H1 (cell line): ENCODE data around the gene SUGP2. TPM values are rescaled to one million over a fixed set of nuclear protein-coding genes. Genes with fewer than 3 reads are reported as not detected.

Experiments
- CHD1 ChIP-seq: IDR thresholded peaks from 2 replicates; pipeline ENCODE4 v1.6.1; 2012; ENCODE audit warnings: low read depth, low read length, improper control_type of control experiment
- CHD7 ChIP-seq: fragments of 300-600 bp; sonication (generic); IDR thresholded peaks from 2 replicates; pipeline ENCODE4 v1.7.1; 2012; ENCODE audit warnings: low read length, moderate library complexity, mild to moderate bottlenecking, inconsistent platforms; ENCODE audit not compliant: insufficient replicate concordance
- GTF2F1 ChIP-seq: IDR thresholded peaks from 2 replicates; pipeline ENCODE4 v1.6.1; 2012; ENCODE audit warnings: low read depth, low read length, improper control_type of control experiment, borderline replicate concordance
- PHF8 ChIP-seq: fragments of 200-600 bp; sonication (generic); conservative IDR thresholded peaks from 2 replicates; pipeline ENCODE4 v1.7.1; 2012; ENCODE audit warnings: low read depth, mild to moderate bottlenecking, inconsistent platforms, low read length, moderate library complexity
- ZNF274 ChIP-seq: IDR thresholded peaks from 2 replicates; pipeline ENCODE4 v1.7.0; 2012; ENCODE audit warnings: low read length, borderline replicate concordance; ENCODE audit errors: extremely low read depth
- polyA plus RNA-seq, 7 experiments: library from polyadenylated mRNA; depleted of rRNA in 3 of 7; stranded (reverse) in 5 of 7; unstranded in 2 of 7; fragments of >200 nt in 5 of 7; fragments of 200-250 nt in 2 of 7; gene quantifications; 1 replicate in 5 of 7; 2 replicates in 1 of 7; 4 replicates in 1 of 7; pipeline versions ENCODE4 v1.2.1 to v1.2.3, GENCODE V29; 2011 to 2013; ENCODE audit warnings: missing spikeins in 2 of 7, mixed read lengths in 2 of 7
- total RNA-seq: library from RNA; stranded (reverse); fragmentation: NEBNext Ultra II Directional; extraction: Animal tissue kit (Norgen Biotek cat#: 25700); gene quantifications from 2 replicates; pipeline ENCODE4 v1.2.1, GENCODE V29; 2021

Gene SUGP2
- total and polyA plus RNA-seq, 2 of the 8 experiments (the other 6 are each of a cell fraction or from before 2014, with no cell fraction given), result 57.7 to 114 TPM

GRCh38 chr19:18975869-18976268, 57.4 kb downstream of the SUGP2 start (continued):
- TF ChIP-seq CHD7, result no peak
- TF ChIP-seq ZNF274, result no peak
- no peak for TF ChIP-seq CHD1
- no peak for TF ChIP-seq PHF8
- TF ChIP-seq GTF2F1, result no peak
